Spleen (tissue), 7 donors: Measurements from ENCODE around the gene MROH8.

Experiments used
- POLR2A ChIP-seq, 3 donors: fragments of 450-650 bp; IDR thresholded peaks; one replicate each; pipeline ENCODE4 v1.5.1; 2017; ENCODE audit warnings: antibody characterized with exemption in 3 of 3, mild to moderate bottlenecking in 1 of 3
- POLR2AphosphoS5 ChIP-seq, 3 donors: sonication (generic); formaldehyde crosslinking; IDR thresholded peaks; one replicate each; pipeline ENCODE4 v1.5.1; 2017; ENCODE audit warnings: antibody characterized with exemption in 3 of 3
- TF ChIP-seq, protein P1 (sequence below), 11 experiments: fragments of 200-600 bp in 7 of 11; fragments of 450-650 bp in 4 of 11; sonication (generic) in 4 of 11; IDR thresholded peaks in 8 of 11; conservative IDR thresholded peaks in 3 of 11; 1 replicate in 7 of 11; 2 replicates in 4 of 11; pipeline versions ENCODE4 v1.4.0 to v1.8.0; 2016 to 2021; ENCODE audit warnings: antibody characterized with exemption in 11 of 11, inconsistent platforms in 4 of 11, mild to moderate bottlenecking in 1 of 11
- donor health status: DM: no; HTN: no; CAD: no; lungs with moderate emphysema.
- donor health status: DM: no; HTN: no; CAD: no.
- donor health status: DM: no; HTN: no; CAD: no.

DNA sequence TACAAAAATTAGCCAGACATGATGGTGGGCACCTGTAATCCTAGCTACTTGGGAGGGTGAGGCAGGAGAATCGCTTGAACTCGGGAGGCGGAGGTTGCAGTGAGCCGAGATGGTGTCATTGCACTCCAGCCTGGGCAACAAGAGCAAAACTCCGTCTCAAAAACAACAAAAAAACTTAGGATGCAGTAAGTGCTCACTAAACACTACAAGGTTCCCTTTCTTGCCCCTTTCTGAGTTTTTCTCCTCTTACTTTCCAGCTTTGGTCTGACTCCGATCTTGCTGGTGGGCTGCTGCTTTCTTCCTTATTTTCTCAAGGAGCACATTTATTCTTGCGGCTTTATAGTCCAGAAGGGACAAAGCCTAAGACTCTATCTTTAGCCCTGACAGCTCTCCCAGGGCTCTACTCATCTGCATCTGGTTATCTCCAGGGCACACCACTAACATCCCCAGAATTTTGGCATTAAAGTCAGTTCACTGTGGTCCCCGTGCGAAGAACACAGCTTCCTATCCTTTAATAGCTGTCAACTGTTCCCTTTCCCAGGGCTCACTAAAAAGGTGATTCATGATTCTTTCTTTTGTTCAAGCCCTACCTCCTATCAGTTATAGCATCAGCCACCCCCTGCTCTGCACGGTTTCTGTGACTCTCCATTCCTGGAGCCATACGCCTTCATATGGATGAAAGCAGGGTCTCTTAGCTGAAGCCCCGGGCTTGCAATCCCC is 17.4 kb downstream of the MROH8 start:
- TF ChIP-seq, protein P1, sequence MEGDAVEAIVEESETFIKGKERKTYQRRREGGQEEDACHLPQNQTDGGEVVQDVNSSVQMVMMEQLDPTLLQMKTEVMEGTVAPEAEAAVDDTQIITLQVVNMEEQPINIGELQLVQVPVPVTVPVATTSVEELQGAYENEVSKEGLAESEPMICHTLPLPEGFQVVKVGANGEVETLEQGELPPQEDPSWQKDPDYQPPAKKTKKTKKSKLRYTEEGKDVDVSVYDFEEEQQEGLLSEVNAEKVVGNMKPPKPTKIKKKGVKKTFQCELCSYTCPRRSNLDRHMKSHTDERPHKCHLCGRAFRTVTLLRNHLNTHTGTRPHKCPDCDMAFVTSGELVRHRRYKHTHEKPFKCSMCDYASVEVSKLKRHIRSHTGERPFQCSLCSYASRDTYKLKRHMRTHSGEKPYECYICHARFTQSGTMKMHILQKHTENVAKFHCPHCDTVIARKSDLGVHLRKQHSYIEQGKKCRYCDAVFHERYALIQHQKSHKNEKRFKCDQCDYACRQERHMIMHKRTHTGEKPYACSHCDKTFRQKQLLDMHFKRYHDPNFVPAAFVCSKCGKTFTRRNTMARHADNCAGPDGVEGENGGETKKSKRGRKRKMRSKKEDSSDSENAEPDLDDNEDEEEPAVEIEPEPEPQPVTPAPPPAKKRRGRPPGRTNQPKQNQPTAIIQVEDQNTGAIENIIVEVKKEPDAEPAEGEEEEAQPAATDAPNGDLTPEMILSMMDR (IDR thresholded peaks at IDR 0.05 in 8 of 11, conservative IDR thresholded peaks at IDR 0.05 in 3 of 11) = no peak
- TF ChIP-seq POLR2A (IDR thresholded peaks at IDR 0.05) = no peak
- no peak for TF ChIP-seq POLR2AphosphoS5 (IDR thresholded peaks at IDR 0.05)
